Measurements from ENCODE around the gene ATMIN.

ATMIN gene

DNA sequence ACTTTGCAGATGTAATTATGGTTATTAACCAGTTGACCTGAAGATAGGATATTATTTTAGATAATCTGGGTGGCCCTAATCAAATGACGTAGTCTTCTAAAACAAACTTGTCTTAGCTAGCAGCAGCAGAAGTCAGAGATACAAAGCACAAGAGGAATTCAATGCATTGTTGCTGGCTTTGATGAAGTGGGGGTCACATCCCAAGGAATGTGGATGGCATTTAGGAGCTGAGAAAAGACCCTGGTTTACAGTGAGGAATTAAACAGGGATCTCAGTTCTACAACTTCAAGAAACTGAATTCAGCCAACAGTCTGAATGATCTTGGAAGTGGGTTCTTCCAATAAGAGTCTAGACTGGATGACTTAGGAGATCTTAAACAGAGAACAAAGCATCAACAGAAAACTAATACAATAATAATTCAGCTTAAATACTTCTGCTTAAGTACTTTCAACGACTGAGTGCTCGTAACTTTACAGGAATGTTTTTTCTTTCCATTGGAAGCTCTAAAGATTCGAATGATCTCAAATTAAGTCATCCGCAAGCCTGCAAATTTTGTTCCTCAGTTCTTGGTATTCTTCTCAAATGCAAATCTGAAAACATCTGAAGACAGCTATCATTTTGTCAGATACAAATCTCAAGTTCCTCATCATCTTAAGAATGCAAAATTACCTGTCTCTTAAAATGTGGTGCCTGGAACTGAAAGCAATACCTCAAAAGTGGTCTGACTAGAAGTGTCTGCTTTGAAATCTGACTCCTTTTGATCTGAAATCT, 38.1 kb downstream of the ATMIN start:
- DNase-seq: no peak

DNA sequence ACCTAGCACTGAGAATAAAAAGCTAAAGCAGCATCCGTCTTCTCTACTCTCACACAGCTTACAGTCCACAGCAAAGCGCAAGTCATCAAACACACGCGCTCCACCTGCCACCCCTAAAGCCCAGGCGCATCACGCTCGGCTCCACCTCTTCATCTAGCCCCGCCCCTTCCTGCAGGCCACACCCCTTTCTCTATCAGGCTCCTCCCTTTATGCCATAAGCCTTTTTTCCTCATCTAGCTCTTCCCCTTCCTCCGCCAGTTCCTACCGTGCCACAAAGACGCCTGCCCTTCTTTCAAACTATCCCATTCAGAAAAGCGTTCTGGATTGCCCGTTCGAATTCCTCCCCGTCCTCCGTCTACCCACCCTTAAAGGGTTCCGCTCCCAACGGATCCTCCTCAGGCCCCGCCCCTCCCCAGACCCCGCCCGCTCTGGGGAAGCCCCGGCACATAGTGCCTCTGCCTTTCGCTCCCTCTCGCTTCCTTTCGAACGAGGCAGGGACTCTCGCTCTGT, 41.0 kb downstream of the ATMIN start:
- DNase-seq: peak; percentile 93

DNA sequence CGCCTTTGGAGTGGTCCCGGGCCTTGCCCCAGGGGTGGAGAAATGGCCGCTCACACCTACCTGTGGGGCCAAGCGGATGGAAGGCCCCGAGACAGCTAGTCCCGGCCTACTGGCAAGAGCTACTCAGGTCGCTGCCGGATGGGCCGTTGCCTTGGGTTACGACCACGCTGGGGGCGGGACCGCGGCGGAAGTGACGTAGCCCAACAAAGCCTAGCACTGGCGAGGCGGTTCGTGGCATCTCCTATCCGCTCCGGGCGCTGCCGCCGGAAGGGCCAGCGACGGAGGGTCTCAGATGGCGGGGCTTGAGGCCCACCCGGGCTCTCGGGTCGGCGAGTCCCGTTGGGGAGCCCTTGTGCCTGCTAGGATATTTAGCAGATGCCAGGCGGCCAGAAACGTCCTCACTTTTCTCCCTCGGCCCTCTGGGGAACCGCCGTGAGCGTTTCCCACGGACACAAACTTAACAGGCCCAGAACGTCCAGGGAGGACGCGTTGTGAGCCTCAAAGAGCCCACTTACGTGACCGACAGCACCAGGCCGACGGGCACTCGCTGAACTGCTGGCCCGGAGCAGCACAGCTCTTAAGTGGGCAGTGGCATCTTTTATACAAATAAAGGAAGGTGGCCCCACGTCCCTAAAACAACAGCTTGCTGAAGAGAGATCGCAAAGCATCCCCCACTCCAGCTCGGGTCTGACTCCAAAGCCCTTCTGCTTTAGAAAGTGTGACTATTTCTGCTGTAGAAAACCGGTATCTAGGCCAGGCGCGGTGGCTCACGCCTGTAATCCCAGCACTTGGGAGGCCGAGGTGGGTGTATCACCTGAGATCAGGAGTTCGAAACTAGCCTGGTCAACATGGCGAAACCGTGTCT, 41.7 kb downstream of the ATMIN start, which contains the start of gene C16orf46:
Gene C16orf46, minus strand, starts transcription at position 163 of the 865 bp plus-strand sequence. CDS start 13,283 bp downstream, outside the sequence.
- DNase-seq: peak; percentile 98

DNA sequence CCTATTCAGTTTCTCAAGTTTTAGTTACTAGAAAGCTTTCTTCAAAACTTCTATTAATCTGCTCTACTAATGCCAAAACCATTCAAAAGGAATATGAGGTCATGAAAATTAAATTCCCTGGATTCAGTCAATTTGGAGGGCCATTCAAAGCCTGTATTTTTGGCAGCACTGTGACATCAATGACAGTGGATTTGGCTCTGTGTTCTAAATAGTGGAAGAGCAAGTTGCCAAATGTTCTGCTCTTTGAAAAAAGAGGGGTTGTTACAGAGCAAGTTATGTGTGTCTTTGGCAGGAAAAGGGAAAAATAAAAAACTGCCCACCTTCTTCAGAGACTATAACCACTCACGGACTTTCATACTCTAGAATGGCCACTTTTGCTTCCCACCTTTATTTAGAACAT, 44.6 kb downstream of the ATMIN start:
- DNase-seq: no peak

DNA sequence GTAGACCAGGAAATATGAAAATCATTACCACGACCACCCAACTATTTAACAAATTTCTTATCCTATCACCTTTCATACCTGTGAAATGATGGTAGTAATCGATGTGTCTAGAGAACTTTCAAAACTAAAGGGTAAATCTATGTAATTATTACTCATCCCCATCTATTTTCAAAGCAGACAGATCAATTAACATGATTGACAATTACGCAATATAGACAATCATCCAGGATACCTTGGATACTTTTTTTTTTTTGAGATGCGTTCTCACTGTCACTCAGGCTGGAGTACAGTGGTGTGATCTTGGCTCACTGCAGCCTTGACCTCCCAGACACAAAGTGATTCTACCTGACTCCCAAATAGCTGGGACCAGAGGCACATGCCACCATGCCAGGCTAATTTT, 45.4 kb downstream of the ATMIN start:
- no peak for DNase-seq

DNA sequence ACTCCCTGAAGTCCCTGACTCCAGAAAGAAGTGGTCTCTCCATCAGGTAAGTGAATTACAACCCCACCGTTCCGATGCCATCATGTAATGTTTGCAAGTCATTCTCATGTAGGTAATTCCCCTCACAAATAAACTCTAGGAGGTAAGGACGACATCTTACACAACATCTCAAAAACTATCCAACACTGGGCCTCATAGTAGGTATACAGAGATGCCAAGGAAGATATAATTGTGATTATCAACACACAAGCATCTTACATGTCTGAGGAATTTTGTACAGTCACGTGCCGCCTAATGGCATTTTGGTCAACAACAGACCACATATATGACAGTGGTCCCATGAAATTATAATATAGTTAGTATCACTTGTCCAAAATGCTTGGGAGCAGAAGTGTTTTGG, 53.2 kb downstream of the ATMIN start:
- no peak for DNase-seq

DNA sequence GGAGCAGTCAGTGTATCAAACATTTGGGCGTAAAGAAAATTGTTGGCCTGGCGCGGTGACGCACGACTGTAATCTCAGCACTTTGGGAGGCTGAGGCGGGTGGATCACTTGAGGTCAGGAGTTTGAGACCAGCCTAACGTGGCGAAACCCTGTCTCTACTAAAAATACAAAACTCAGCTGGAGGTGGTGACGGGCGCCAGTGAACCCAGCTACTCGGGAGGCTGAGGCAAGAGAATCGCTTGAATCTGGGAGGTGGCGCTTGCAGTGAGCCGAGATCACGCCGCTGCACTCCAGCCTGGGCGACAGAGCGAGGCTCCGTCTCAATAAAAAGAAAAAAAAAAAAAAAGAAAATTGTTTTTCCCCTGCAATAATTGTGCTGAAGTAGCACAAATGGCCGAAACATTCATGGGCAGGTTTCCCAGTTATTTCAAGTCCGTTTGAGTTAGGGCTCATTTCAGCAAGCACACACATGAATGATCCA, 59.2 kb downstream of the ATMIN start:
- no peak for DNase-seq

DNA sequence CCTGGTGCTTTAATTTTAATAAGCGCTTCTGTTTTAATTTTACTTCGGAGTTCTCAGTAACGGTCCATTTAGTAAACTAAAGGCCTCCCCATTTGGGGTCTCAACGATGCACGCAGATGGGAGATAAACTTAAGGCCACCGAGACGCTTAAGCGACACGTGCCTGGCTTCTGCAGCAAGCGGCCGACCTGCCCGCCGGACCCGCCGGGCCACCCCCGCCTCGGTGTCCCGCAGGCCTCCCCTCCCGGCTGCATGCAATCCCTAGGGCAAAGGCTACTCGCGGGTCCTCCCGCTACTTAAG, 60.0 kb downstream of the ATMIN start:
- no peak for DNase-seq

DNA sequence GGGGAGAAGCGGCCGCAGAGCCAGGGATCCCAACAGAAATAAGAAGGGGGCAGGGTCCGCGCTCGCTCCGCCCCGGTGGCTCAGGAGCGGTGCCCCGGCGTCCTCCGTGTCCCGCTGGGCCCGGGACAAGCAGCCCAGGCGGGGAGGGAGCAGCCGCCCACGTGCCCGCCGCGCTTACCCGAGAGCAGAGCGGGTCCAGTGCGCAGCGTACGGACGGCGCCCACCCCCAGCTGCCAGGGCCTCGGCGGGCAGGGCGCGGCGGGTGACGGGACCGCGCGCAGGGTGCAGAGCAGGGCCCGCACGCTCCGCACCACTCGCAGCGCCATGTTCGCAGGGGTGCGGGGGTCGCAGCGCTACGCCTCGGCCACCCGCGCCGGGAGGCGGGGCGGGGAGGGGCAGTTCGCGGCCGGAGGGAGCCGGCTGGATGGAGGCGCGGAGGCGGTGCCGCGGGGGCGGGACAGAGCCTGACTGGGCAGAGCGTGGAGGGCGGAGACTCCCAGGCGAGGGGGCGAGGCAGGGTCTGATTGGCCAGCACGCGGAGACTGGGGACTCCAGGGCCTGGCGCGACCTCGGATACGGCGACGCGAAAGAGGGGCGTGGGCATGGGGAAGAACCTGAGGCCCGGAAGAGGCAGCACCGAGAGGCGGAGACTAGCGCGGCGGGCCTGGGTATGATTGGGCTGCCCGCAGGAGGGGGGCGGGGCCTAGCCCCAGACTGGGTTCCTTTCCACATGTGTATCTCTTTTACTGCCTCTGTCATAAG, 60.5 kb downstream of the ATMIN start, which contains the start of gene GCSH:
Gene GCSH, minus strand, starts transcription at position 443 of the 762 bp plus-strand sequence. Its CDS starts 117 bp downstream, at position 326.
- DNase-seq: peak; percentile 99

DNA sequence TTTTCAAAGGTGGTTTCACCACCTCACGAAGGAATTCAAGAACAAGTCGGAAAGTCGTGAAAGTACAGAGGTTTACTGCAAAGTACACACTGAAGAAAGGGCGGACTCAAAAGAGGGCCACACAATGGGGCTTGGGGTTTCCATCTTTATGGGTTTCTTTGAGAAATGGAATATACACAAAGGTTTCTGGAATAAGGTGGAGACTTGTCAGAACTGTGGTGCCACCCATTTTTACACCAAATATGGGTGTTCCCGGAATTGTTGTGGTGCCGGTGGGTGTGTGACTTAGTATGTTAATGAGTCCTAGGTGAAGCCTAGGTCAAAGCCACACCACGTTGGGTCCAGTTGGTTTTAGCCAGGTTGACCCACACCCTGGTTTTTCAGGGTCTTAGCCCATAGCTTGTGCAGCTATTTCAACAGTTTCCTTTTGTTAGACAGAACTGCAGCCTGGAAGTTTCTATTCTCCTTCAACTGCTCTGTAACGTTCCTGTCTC, 61.1 kb downstream of the ATMIN start:
- no peak for DNase-seq

Measured in activated naive CD4-positive, alpha-beta T cell treated with anti-CD3 and anti-CD28 coated beads, Interleukin-2, amount 50 U/mL, for 16 hours (primary cell).